Measurements from ENCODE around the gene SSR1.

- TF ChIP-seq POLR2AphosphoS5 (IDR thresholded peaks at IDR 0.05; ENCODE audit: low read depth, low read length) = no peak
- TF ChIP-seq POLR2A (IDR thresholded peaks at IDR 0.05; ENCODE audit: low read depth, low read length) = no peak
- TF ChIP-seq TAF1 (IDR thresholded peaks at IDR 0.05; ENCODE audit: low read depth, low read length) = no peak
Measured at GRCh38 chr6:7232351-7232750, 80.6 kb downstream of the SSR1 start.

Measured in GM12891 (cell line).